GM19099 (cell line): ENCODE data around the gene ADAMTS8.

Experiments
- POLR2A ChIP-seq: IDR thresholded peaks from 3 replicates; pipeline ENCODE4 v1.6.1; 2011; ENCODE audit warnings: low read depth; ENCODE audit not compliant: insufficient read length; ENCODE audit errors: extremely low read depth

Gene ADAMTS8

DNA sequence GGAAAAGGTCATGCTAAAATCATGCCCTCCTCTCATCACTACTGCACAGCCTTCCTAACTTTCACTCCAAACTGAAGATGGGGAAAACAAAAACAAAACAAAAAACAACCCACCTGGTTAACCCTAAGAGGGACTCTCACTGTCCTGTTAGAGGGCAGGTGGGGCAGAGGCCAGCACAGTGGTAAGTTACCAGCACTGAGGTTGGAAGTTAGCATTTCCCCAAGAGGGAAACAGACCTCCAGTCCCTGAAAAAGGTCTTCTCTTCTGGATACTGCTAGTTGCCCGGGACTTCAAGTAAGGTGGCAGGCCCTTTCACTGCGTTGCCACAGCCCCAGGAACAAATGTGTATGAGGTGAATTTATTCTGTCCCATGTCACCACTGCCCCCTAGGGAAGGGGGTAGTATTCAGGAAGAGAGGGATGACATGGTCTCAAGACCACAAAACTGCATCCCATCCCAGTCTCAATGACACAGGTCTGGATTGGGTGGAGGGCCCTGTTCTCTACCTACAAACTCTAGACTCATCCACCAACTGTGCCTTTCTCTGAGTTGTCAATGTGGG lies 792 bp upstream of the ADAMTS8 start:
- TF ChIP-seq POLR2A = no peak

DNA sequence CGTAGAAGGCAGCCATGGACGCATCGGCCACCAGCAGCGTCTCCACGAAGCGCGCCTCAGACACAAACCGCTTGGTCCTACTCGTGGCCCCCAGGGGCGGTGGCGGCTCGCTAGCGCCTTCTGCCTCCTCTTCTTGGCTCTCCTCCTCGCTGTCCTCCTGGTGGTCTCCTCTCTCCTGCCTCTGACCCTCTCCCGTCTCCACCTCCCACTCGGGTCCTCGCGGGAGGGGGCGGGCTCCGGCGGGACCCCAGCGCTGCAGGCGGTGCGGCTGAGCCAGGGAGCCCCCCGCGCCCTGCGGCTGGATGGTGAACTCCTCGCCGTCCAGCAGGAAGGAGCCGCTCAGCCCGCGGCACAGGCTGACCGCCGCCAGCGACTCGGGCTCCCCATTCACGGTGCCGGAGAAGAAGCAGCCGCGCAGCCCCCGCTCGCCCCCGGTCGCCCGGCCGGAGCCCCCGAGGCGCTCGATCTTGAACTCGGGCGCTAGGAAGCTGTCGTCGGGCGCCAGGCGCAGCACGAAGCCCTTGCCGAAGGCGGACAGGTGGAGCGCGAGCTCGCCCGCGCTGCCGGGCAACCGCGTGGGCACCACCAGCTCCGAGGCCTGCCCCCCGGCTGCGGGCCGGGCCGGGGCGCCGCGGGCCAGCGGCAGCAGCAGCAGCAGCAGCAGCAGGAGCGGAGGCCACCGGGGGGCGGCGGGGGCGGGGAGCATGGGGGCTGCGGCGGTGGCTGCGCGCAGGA lies 661 bp downstream of the ADAMTS8 start:
- no peak for TF ChIP-seq POLR2A

GRCh38 chr11:130426837-130427341 lies 1.5 kb downstream of the ADAMTS8 start:
- TF ChIP-seq POLR2A = no peak

GRCh38 chr11:130426223-130426836 lies 2.1 kb downstream of the ADAMTS8 start:
- TF ChIP-seq POLR2A = no peak

- no peak for TF ChIP-seq POLR2A
Observed at GRCh38 chr11:130425156-130425555, 3.3 kb downstream of the ADAMTS8 start.

- no peak for TF ChIP-seq POLR2A
Observed at GRCh38 chr11:130424613-130425140, 3.7 kb downstream of the ADAMTS8 start.

- TF ChIP-seq POLR2A = no peak
Observed at GRCh38 chr11:130423541-130424142, 4.8 kb downstream of the ADAMTS8 start.

DNA sequence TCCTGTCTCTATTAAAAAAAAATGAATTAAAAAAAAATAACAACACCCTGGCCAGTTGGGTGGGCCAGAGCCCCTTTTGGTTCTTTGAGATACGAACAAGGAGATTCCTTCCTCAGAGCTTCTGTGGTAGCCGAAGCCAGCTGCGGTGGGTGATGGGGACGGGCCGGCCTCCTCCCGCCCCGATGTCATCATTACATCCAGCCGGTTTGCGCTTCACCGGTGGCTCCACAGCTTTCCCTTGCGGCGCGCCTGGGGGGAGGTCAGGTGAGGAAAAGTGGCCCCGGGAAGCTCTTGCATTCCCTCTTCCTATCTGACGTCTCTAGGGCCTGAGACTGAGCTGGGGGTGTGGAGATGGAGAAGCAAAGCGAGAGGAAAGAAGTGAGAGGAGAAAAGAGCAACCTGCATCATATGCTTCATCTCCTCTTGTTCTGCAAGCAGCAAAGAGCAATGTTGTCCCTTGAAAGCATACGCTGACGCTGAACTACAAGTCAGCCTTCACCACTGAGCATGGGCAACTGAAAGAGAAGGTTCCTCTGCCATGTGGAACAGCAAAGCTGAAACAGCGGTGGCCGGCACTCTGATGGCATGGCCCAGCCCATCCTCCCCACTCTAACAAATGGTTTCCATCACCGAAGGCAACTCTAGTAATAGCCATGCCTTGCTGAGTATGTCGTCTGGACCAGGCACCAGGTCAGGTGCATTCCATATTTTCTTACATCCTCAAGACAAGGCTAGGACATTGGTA lies 6.0 kb downstream of the ADAMTS8 start:
- no peak for TF ChIP-seq POLR2A

- TF ChIP-seq POLR2A = no peak
Observed at GRCh38 chr11:130421697-130422096, 6.7 kb downstream of the ADAMTS8 start.

DNA sequence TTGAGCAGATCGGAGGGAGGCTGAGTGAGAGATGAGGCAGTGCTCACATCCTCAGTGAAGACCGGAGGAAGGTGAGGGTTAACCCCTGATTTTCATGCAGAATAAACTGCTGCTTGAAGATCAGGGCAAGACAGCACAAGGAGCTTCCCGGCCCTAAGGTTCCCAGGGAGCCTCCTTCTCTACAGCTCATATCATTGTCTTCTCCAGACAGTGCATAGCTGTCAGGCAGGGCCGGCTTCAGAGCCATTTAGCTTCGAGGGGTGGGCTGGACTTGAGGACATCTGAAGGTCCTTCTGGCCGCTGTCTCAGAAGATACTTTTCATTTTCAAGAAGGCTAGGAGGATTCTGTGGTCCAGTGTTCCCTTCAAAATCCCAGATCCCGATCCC lies 7.2 kb downstream of the ADAMTS8 start:
- TF ChIP-seq POLR2A = no peak

- no peak for TF ChIP-seq POLR2A
Observed at GRCh38 chr11:130420478-130421198, 7.8 kb downstream of the ADAMTS8 start.

- TF ChIP-seq POLR2A = no peak
Observed at GRCh38 chr11:130418756-130419155, 9.7 kb downstream of the ADAMTS8 start.

DNA sequence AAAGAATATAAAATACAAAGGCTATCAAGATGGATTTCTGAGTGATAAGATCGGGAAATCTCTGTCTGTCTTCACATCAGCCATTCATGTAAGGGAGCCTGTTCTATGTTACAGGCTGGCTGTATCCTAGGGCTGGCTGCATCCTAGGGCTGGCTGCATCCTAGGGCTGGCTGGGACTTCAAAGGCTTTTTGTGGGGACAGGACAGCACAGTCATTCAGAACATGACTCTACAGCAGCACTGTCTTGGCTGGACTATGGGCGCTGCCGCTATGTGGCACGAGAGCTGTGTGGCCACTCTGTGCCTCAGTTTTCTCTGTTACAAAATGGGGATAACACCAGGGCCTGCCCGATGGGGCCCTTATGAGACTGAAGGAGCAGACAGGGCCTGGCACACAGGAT lies 10.2 kb downstream of the ADAMTS8 start:
- TF ChIP-seq POLR2A = no peak

DNA sequence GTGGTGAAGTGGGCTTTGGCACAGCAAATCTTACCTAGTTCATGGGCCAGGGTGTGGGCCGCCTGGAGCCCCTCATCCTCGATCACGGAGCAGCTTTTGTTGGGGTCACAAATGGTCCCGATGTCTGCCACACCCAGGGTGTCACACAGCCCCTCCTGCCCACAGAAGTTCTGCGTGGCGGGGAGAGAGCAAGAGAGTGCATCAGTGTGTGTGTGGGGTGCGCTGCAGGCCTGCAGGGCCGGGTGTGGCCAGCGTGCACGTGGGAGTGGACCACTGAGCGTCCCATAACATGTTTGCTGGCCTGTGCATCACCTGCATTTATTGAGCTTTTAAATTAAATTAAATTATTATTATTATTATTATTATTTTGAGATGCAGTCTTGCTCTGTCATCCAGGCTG lies 11.5 kb downstream of the ADAMTS8 start:
- no peak for TF ChIP-seq POLR2A
